PC-9 (cell line): ENCODE measurements around the gene HLCS. TPM values are rescaled to one million over a fixed set of nuclear protein-coding genes. Genes with fewer than 3 reads are reported as not detected.

Source experiments
- BruUV-seq: library from RNA; stranded (reverse); fragments of 400-500 nt; replicated peaks from 2 replicates; lab custom pipeline; 2021; lab: Mats Ljungman, UMichigan
- CTCF ChIA-PET: fragments of 300-600 bp; sonication (Branson Sonifier 250); formaldehyde crosslinking; loops from one replicate; lab custom pipeline; 2022; ENCODE audit warnings: antibody characterized with exemption; lab: Charles Lee
- POLR2A ChIA-PET: fragments of 300-600 bp; sonication (Branson Sonifier 250); formaldehyde crosslinking; loops from one replicate; lab custom pipeline; 2022; ENCODE audit warnings: antibody characterized with exemption; ENCODE audit not compliant: unreplicated experiment; lab: Charles Lee
- DNase-seq, 2 experiments: peaks; one replicate each; pipeline versions ENCODE4 v3.0.0 to v3.0.0-alpha.2; 2015 to 2022; ENCODE audit warnings: mixed read lengths in 1 of 2
- H2AFZ ChIP-seq: fragments of 200-600 bp; sonication (generic); 2 replicates; pipeline ENCODE4 v1.8.1; 2017; ENCODE audit warnings: antibody characterized with exemption
- H3F3A ChIP-seq: fragments of 200-600 bp; sonication (generic); 2 replicates; pipeline ENCODE4 v1.8.1; 2017; ENCODE audit warnings: antibody characterized with exemption, mild to moderate bottlenecking, low read depth; ENCODE audit not compliant: insufficient read depth
- H3K27ac ChIP-seq: fragments of 200-600 bp; sonication (generic); 2 replicates; pipeline ENCODE4 v1.6.1; 2016; ENCODE audit warnings: mixed run types
- H3K27me3 ChIP-seq: fragments of 200-600 bp; sonication (generic); 2 replicates; pipeline ENCODE4 v1.6.1; 2016; ENCODE audit warnings: low read depth, mixed run types; ENCODE audit not compliant: insufficient read depth
- H3K36me3 ChIP-seq: fragments of 200-600 bp; sonication (generic); 2 replicates; pipeline ENCODE4 v1.6.1; 2016; ENCODE audit warnings: low read depth, mixed run types
- H3K4me1 ChIP-seq: fragments of 200-600 bp; sonication (generic); replicated peaks from 2 replicates; pipeline ENCODE4 v1.6.1; 2016; ENCODE audit warnings: mixed run types; ENCODE audit not compliant: insufficient read depth
- H3K4me2 ChIP-seq: fragments of 200-600 bp; sonication (generic); 2 replicates; pipeline ENCODE4 v1.6.1; 2017; ENCODE audit warnings: mixed run types
- H3K4me3 ChIP-seq: fragments of 200-600 bp; sonication (generic); 2 replicates; pipeline ENCODE4 v1.6.1; 2016; ENCODE audit warnings: mixed run types
- H3K79me2 ChIP-seq: fragments of 200-600 bp; sonication (generic); 2 replicates; pipeline ENCODE4 v1.6.1; 2017; ENCODE audit warnings: low read depth, mixed run types
- H3K9me2 ChIP-seq: fragments of 200-600 bp; sonication (generic); 2 replicates; pipeline ENCODE4 v1.8.1; 2017; ENCODE audit warnings: mild to moderate bottlenecking; ENCODE audit not compliant: insufficient read depth
- H3K9me3 ChIP-seq: fragments of 200-600 bp; sonication (generic); 2 replicates; pipeline ENCODE4 v1.8.1; 2016; ENCODE audit warnings: low read depth; ENCODE audit not compliant: insufficient read depth
- H4K20me1 ChIP-seq: fragments of 200-600 bp; sonication (generic); 2 replicates; pipeline ENCODE4 v1.8.1; 2017; ENCODE audit not compliant: insufficient read depth
- CTCF ChIP-seq: fragments of 200-600 bp; sonication (generic); conservative IDR thresholded peaks from 2 replicates; pipeline ENCODE4 v1.6.1; 2017; ENCODE audit warnings: mixed run types, antibody characterized with exemption, mild to moderate bottlenecking, moderate library complexity
- EZH2 ChIP-seq: fragments of 200-600 bp; sonication (generic); IDR thresholded peaks from 2 replicates; pipeline ENCODE4 v1.8.0; 2017; ENCODE audit warnings: antibody characterized with exemption, low read depth
- intact Hi-C: fragments of 100-400 bp; cut with micrococcal nuclease; formaldehyde crosslinking; loops from one replicate; pipeline ENCODE4 v1.10.0; 2022; ENCODE audit not compliant: unreplicated experiment
- total RNA-seq: library from RNA; stranded (reverse); gene quantifications from 2 replicates; pipeline ENCODE4 v1.2.3, GENCODE V29; 2021

Gene HLCS
- total RNA-seq, 1 experiment from 2014 or later: 21.6 TPM

DNA sequence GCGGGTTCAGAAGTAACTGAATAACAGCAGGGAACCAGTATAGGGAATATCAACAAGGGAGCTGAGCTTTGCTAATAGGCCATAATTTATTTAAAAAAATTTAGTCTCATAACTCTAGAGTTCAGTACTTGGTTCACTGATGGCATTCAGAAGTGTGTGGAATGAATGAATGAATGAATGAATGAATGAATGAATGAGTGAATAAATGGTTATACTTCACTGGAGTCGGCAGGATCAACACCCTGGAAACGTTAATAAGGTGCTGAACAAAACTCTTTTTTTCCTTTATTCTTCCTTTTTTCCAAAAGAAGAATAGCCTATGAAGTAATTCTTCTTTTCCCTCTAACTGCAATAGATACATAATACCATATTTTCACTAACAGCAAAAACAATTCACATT lies 138.3 kb downstream of the HLCS start:
- no peak overlapping the region for H3K27ac ChIP-seq
- H4K20me1 ChIP-seq: no peaks in the 10 kb centered on the region
- POLR2A ChIA-PET: no interaction called here
- H3K36me3 ChIP-seq: no peaks in the 10 kb centered on the region
- no peaks in the 10 kb centered on the region for H3K9me3 ChIP-seq
- BruUV-seq: no TSS peak
- H3F3A ChIP-seq: no peaks in the 10 kb centered on the region
- H2AFZ ChIP-seq: no peak overlapping the region
- TF ChIP-seq EZH2 (no peak), CTCF (no peak)
- H3K27me3 ChIP-seq: no peaks in the 10 kb centered on the region
- no peaks in the 10 kb centered on the region for H3K9me2 ChIP-seq
- no peak overlapping the region for H3K4me2 ChIP-seq
- intact Hi-C loops: no loop called here
- CTCF ChIA-PET: no interaction called here
- H3K79me2 ChIP-seq: no peaks in the 10 kb centered on the region
- no peak for DNase-seq
- H3K4me3 ChIP-seq: no peak overlapping the region
- H3K4me1 ChIP-seq: no peaks in the 10 kb centered on the region

DNA sequence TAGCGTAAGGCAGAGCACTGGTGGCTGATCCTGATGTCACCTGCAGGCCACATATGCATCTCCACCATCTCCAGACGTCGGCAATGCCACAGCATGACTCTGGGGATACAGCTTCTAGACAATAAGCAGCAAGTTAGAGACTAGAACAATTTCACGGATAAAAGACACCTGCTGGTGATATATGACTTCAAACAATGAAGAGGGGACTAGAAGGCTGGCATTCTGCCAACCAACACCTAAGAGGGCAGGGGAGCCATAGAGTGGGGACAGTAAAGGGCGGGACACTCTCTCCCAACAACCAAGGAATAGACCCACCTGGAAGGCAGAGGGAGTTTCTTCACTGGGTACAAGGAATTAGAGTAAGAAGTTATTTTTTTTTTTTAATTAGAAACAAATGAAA lies 140.8 kb downstream of the HLCS start:
- no peaks in the 10 kb centered on the region for H3K27me3 ChIP-seq
- no peak overlapping the region for H2AFZ ChIP-seq
- H4K20me1 ChIP-seq: no peaks in the 10 kb centered on the region
- H3K4me3 ChIP-seq: no peak overlapping the region
- CTCF ChIA-PET: no interaction called here
- no peaks in the 10 kb centered on the region for H3K9me3 ChIP-seq
- DNase-seq: no peak
- no peak overlapping the region for H3K4me2 ChIP-seq
- no peaks in the 10 kb centered on the region for H3K9me2 ChIP-seq
- no peak for TF ChIP-seq EZH2
- TF ChIP-seq CTCF: no peak
- H3K27ac ChIP-seq: no peak overlapping the region
- no peaks in the 10 kb centered on the region for H3K4me1 ChIP-seq
- no peaks in the 10 kb centered on the region for H3K36me3 ChIP-seq
- H3K79me2 ChIP-seq: no peaks in the 10 kb centered on the region
- POLR2A ChIA-PET: no interaction called here
- H3F3A ChIP-seq: no peaks in the 10 kb centered on the region
- no TSS peak for BruUV-seq
- intact Hi-C loops: no loop called here

GRCh38 chr21:36821032-36821299 lies 145.5 kb downstream of the HLCS start:
- Histone ChIP-seq H3K4me3 (no peak overlapping the region), H3K4me1 (no peaks in the 10 kb centered on the region), H3K27me3 (no peaks in the 10 kb centered on the region), H3F3A (no peaks in the 10 kb centered on the region), H3K4me2 (no peak overlapping the region), H2AFZ (no peak overlapping the region), H3K27ac (no peak overlapping the region), H4K20me1 (no peaks in the 10 kb centered on the region), H3K79me2 (no peaks in the 10 kb centered on the region), H3K9me3 (no peaks in the 10 kb centered on the region), H3K36me3 (no peaks in the 10 kb centered on the region), H3K9me2 (no peaks in the 10 kb centered on the region)
- intact Hi-C loops: no loop called here
- no TSS peak for BruUV-seq
- TF ChIP-seq EZH2: no peak
- no peak for TF ChIP-seq CTCF
- ChIA-PET POLR2A (no interaction called here), CTCF (no interaction called here)
- DNase-seq: no peak
